ENCODE data around the gene BCL6B.

The BCL6B gene

GRCh38 chr17:7063518-7064094 lies 40.8 kb downstream of the BCL6B start:
- no peak for DNase-seq

GRCh38 chr17:7064261-7064660 lies 41.4 kb downstream of the BCL6B start:
- DNase-seq: no peak

GRCh38 chr17:7067198-7067597 lies 44.3 kb downstream of the BCL6B start:
- no peak for DNase-seq

- DNase-seq: no peak
Measured at GRCh38 chr17:7068268-7068667, 45.4 kb downstream of the BCL6B start.

GRCh38 chr17:7070712-7071111 lies 47.9 kb downstream of the BCL6B start:
- DNase-seq: no peak

- DNase-seq: no peak
Measured at GRCh38 chr17:7072406-7072805, 49.6 kb downstream of the BCL6B start.

- DNase-seq: no peak
Measured at GRCh38 chr17:7074931-7075330, 52.1 kb downstream of the BCL6B start.

GRCh38 chr17:7077911-7078546 lies 55.2 kb downstream of the BCL6B start:
- DNase-seq: no peak

- no peak for DNase-seq
Measured at GRCh38 chr17:7078711-7079110, 55.9 kb downstream of the BCL6B start.
